Activated CD4-positive, alpha-beta T cell treated with anti-CD3 and anti-CD28 coated beads, Interleukin-2, amount 10 ng/mL, durations not matched to agents 24 days and 14 days (primary cell): ENCODE measurements around the gene ANAPC13. TPM values are rescaled to one million over a fixed set of nuclear protein-coding genes. Genes with fewer than 3 reads are reported as not detected.
A peak's percentile ranks its signal among the peaks of the same experiment; 100 is the strongest.

Source experiments
- DNase-seq: peaks from one replicate; pipeline ENCODE4 v3.0.0; 2022
- H3K27ac Mint-ChIP-seq: one replicate; pipeline ENCODE4 v1.8.0; 2022; ENCODE audit warnings: mild to moderate bottlenecking, mixed read lengths
- H3K27me3 Mint-ChIP-seq: one replicate; pipeline ENCODE4 v1.8.0; 2022; ENCODE audit warnings: mixed read lengths
- H3K36me3 Mint-ChIP-seq: one replicate; pipeline ENCODE4 v1.8.0; 2022; ENCODE audit warnings: low read depth, mild to moderate bottlenecking, mixed read lengths
- H3K4me1 Mint-ChIP-seq: one replicate; pipeline ENCODE4 v1.8.0; 2021; ENCODE audit warnings: mixed read lengths
- H3K4me3 Mint-ChIP-seq: one replicate; pipeline ENCODE4 v1.8.0; 2022; ENCODE audit warnings: mild to moderate bottlenecking, moderate library complexity, mixed read lengths
- H3K9me3 Mint-ChIP-seq: one replicate; pipeline ENCODE4 v1.8.0; 2021; ENCODE audit warnings: mixed read lengths
- intact Hi-C: fragments of 100-400 bp; cut with micrococcal nuclease; formaldehyde crosslinking; loops from one replicate; pipeline ENCODE4 v1.15.1; 2023
- total RNA-seq: library from RNA; stranded (reverse); gene quantifications from 2 replicates; pipeline ENCODE4 v1.2.3, GENCODE V29; 2022

The ANAPC13 gene
- total RNA-seq, 1 donor from 2014 or later = 30.0 TPM

- Mint-ChIP-seq H3K27me3 (no peaks in the 10 kb centered on the region), H3K4me3 (no peak overlapping the region), H3K9me3 (peaks cover 22% of the 10 kb centered on the region), H3K36me3 (peaks cover 73% of the 10 kb centered on the region), H3K4me1 (peaks cover 12% of the 10 kb centered on the region), H3K27ac (no peak overlapping the region)
- no peak for DNase-seq
- intact Hi-C loops = no loop called here
These were observed 17.5 kb upstream of the ANAPC13 start for GRCh38 chr3:134503266-134503665.

- no peaks in the 10 kb centered on the region for H3K27me3 Mint-ChIP-seq
- peaks cover 9% of the 10 kb centered on the region for H3K9me3 Mint-ChIP-seq
- H3K36me3 Mint-ChIP-seq = peaks cover 53% of the 10 kb centered on the region
- H3K27ac Mint-ChIP-seq = no peak overlapping the region
- peaks cover 37% of the 10 kb centered on the region for H3K4me1 Mint-ChIP-seq
- no peak for DNase-seq
- intact Hi-C loops = no loop called here
- no peak overlapping the region for H3K4me3 Mint-ChIP-seq
These were observed 10.8 kb upstream of the ANAPC13 start for GRCh38 chr3:134496471-134497071.

GRCh38 chr3:134495980-134496379, 10.2 kb upstream of the ANAPC13 start:
- peaks cover 37% of the 10 kb centered on the region for H3K4me1 Mint-ChIP-seq
- DNase-seq = no peak
- H3K9me3 Mint-ChIP-seq = peaks cover 9% of the 10 kb centered on the region
- H3K4me3 Mint-ChIP-seq = no peak overlapping the region
- H3K27me3 Mint-ChIP-seq = no peaks in the 10 kb centered on the region
- peaks cover 51% of the 10 kb centered on the region for H3K36me3 Mint-ChIP-seq
- no peak overlapping the region for H3K27ac Mint-ChIP-seq
- intact Hi-C loops = no loop called here

- Mint-ChIP-seq H3K27me3 (no peaks in the 10 kb centered on the region), H3K9me3 (peaks cover 5% of the 10 kb centered on the region), H3K4me1 (peaks cover 38% of the 10 kb centered on the region), H3K27ac (no peak overlapping the region), H3K36me3 (peaks cover 44% of the 10 kb centered on the region), H3K4me3 (no peak overlapping the region)
- DNase-seq = no peak
- intact Hi-C loops = no loop called here
These were observed 8.7 kb upstream of the ANAPC13 start for GRCh38 chr3:134494495-134494894.

GRCh38 chr3:134487406-134487805, 1.6 kb upstream of the ANAPC13 start:
- Mint-ChIP-seq H3K4me3 (peak overlapping the region; percentile 85), H3K27me3 (no peaks in the 10 kb centered on the region), H3K9me3 (no peaks in the 10 kb centered on the region), H3K4me1 (peaks cover 35% of the 10 kb centered on the region), H3K27ac (peak overlapping the region; percentile 52), H3K36me3 (peaks cover 10% of the 10 kb centered on the region)
- DNase-seq = no peak
- intact Hi-C loops = loop anchor here (2.0 to 10.0 kb wide), 7 partner anchors 317 to 1765 kb away; partner anchors contain the start of genes CDV3, MSL2, NPHP3 and TOPBP1

GRCh38 chr3:134486577-134487041, 824 bp upstream of the ANAPC13 start:
- Mint-ChIP-seq H3K36me3 (peaks cover 10% of the 10 kb centered on the region), H3K9me3 (no peaks in the 10 kb centered on the region), H3K27ac (peak overlapping the region; percentile 98), H3K4me1 (peaks cover 36% of the 10 kb centered on the region), H3K4me3 (peak overlapping the region; percentile 85), H3K27me3 (no peaks in the 10 kb centered on the region)
- DNase-seq = no peak
- intact Hi-C loops = loop anchor here (1.0 to 10.0 kb wide), 9 partner anchors 236 to 1764 kb away; partner anchors contain the start of genes CDV3, MSL2, NPHP3 and RYK

GRCh38 chr3:134485075-134485717, 589 bp downstream of the ANAPC13 start:
- Mint-ChIP-seq H3K4me3 (peak overlapping the region; percentile 85), H3K4me1 (peaks cover 37% of the 10 kb centered on the region), H3K36me3 (peaks cover 21% of the 10 kb centered on the region), H3K27ac (peak overlapping the region; percentile 98), H3K27me3 (no peaks in the 10 kb centered on the region), H3K9me3 (no peaks in the 10 kb centered on the region)
- DNase-seq = no peak
- intact Hi-C loops = loop anchor here (5.0 to 10.0 kb wide), 5 partner anchors 320 to 1040 kb away; partner anchors contain the start of genes CDV3 and TOPBP1

- intact Hi-C loops = loop anchor here (10.0 kb wide), 3 partner anchors 321 to 1039 kb away; no protein-coding TSS in a partner anchor
- DNase-seq = no peak
- Mint-ChIP-seq H3K36me3 (peaks cover 29% of the 10 kb centered on the region), H3K4me3 (peak overlapping the region; percentile 49), H3K27me3 (no peaks in the 10 kb centered on the region), H3K9me3 (no peaks in the 10 kb centered on the region), H3K4me1 (peaks cover 35% of the 10 kb centered on the region), H3K27ac (peak overlapping the region; percentile 10)
These were observed 2.4 kb downstream of the ANAPC13 start for GRCh38 chr3:134483195-134483900.

GRCh38 chr3:134482622-134483021, 3.2 kb downstream of the ANAPC13 start:
- Mint-ChIP-seq H3K9me3 (no peaks in the 10 kb centered on the region), H3K4me1 (peaks cover 29% of the 10 kb centered on the region), H3K4me3 (no peak overlapping the region), H3K36me3 (peaks cover 34% of the 10 kb centered on the region), H3K27ac (no peak overlapping the region), H3K27me3 (no peaks in the 10 kb centered on the region)
- DNase-seq = no peak
- intact Hi-C loops = loop anchor here (10.0 kb wide), 3 partner anchors 322 to 1038 kb away; no protein-coding TSS in a partner anchor

- no peaks in the 10 kb centered on the region for H3K9me3 Mint-ChIP-seq
- peaks cover 22% of the 10 kb centered on the region for H3K4me1 Mint-ChIP-seq
- H3K27me3 Mint-ChIP-seq = no peaks in the 10 kb centered on the region
- no peak overlapping the region for H3K4me3 Mint-ChIP-seq
- intact Hi-C loops = loop anchor here (10.0 kb wide), 3 partner anchors 324 to 1036 kb away; no protein-coding TSS in a partner anchor
- peaks cover 37% of the 10 kb centered on the region for H3K36me3 Mint-ChIP-seq
- DNase-seq = no peak
- no peak overlapping the region for H3K27ac Mint-ChIP-seq
These were observed 4.6 kb downstream of the ANAPC13 start for GRCh38 chr3:134481166-134481565.

- peaks cover 22% of the 10 kb centered on the region for H3K4me1 Mint-ChIP-seq
- intact Hi-C loops = loop anchor here (10.0 kb wide), 3 partner anchors 324 to 1036 kb away; no protein-coding TSS in a partner anchor
- no peak overlapping the region for H3K4me3 Mint-ChIP-seq
- no peaks in the 10 kb centered on the region for H3K27me3 Mint-ChIP-seq
- no peak overlapping the region for H3K27ac Mint-ChIP-seq
- H3K9me3 Mint-ChIP-seq = no peaks in the 10 kb centered on the region
- DNase-seq = no peak
- H3K36me3 Mint-ChIP-seq = peaks cover 38% of the 10 kb centered on the region
These were observed 5.2 kb downstream of the ANAPC13 start for GRCh38 chr3:134480546-134480945.

GRCh38 chr3:134477938-134478337, 7.8 kb downstream of the ANAPC13 start:
- H3K4me1 Mint-ChIP-seq = peaks cover 7% of the 10 kb centered on the region
- no peak for DNase-seq
- H3K27me3 Mint-ChIP-seq = no peaks in the 10 kb centered on the region
- intact Hi-C loops = no loop called here
- no peaks in the 10 kb centered on the region for H3K9me3 Mint-ChIP-seq
- H3K27ac Mint-ChIP-seq = no peak overlapping the region
- no peak overlapping the region for H3K4me3 Mint-ChIP-seq
- peaks cover 36% of the 10 kb centered on the region for H3K36me3 Mint-ChIP-seq

- intact Hi-C loops = no loop called here
- Mint-ChIP-seq H3K27me3 (no peaks in the 10 kb centered on the region), H3K4me1 (peaks cover 3% of the 10 kb centered on the region), H3K4me3 (no peak overlapping the region), H3K9me3 (no peaks in the 10 kb centered on the region), H3K27ac (no peak overlapping the region), H3K36me3 (peaks cover 31% of the 10 kb centered on the region)
- no peak for DNase-seq
These were observed 8.8 kb downstream of the ANAPC13 start for GRCh38 chr3:134477002-134477401.

GRCh38 chr3:134476306-134476705, 9.5 kb downstream of the ANAPC13 start:
- intact Hi-C loops = no loop called here
- H3K4me1 Mint-ChIP-seq = peaks cover 3% of the 10 kb centered on the region

More at GRCh38 chr3:134476306-134476705, 9.5 kb downstream of the ANAPC13 start:
- Mint-ChIP-seq H3K4me3 (no peak overlapping the region), H3K36me3 (peaks cover 32% of the 10 kb centered on the region), H3K9me3 (no peaks in the 10 kb centered on the region), H3K27me3 (no peaks in the 10 kb centered on the region), H3K27ac (no peak overlapping the region)
- DNase-seq = no peak
